ENCODE measurements around the gene TBL3.

Gene TBL3

DNA sequence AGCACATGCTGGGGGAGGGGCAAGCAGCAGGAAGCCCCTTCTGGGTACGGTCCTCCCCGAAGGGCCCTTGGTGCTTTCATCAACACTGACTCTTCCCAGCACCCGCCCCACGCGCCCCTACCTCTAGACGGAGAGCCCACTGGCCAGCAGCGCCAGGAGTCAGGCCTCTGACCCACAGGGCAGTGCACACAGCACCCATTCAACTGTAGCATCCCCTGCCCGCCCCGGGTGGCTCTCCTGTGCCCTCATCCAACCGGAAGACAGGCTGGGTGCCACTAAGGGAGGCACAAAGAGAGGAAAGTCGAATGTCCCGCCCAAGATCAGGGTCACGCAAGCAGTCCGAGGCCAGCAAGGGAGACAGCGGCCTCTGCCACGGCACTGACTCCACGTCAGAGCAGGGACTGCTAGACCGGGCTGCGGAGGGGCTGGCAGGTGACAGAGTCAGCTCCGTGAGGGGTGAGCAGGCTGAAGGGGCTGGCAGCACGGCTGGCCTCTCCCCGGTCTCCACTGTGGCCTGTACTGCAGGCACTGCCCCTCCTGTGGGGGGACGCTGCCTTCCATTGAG lies 38.7 kb upstream of the TBL3 start:
- H3K27ac ChIP-seq (ENCODE audit: low read length): no peak overlapping the region
- no peak overlapping the region for H3K4me2 ChIP-seq (ENCODE audit: insufficient read depth, low read length)
- ATAC-seq (ENCODE audit: insufficient read depth, low read depth): no peak
- peaks cover 12% of the 10 kb centered on the region for H3K4me1 ChIP-seq (ENCODE audit: insufficient read depth, low read length)
- H3K79me2 ChIP-seq (ENCODE audit: insufficient read depth, low read length): no peaks in the 10 kb centered on the region
- no peaks in the 10 kb centered on the region for H3K9me3 ChIP-seq (ENCODE audit: insufficient read depth, low read length, severe bottlenecking)
- H3K9ac ChIP-seq (ENCODE audit: low read depth, low read length): 0 out of 2 replicates have a peak overlapping the region, but pooled peaks have one; percentile 7
- no peak overlapping the region for H2AFZ ChIP-seq (ENCODE audit: low read depth, low read length)
- DNase-seq: no peak
- no peaks in the 10 kb centered on the region for H3K27me3 ChIP-seq (ENCODE audit: insufficient read depth, low read length, poor library complexity)
- peaks cover 4% of the 10 kb centered on the region for H3K36me3 ChIP-seq (ENCODE audit: insufficient read depth, low read length)
- H3K4me3 ChIP-seq (ENCODE audit: low read depth in 1 of 2, low read length in 2 of 2): no peak overlapping the region
- H4K20me1 ChIP-seq (ENCODE audit: insufficient read depth, low read length): no peaks in the 10 kb centered on the region
- TF ChIP-seq, protein P1, sequence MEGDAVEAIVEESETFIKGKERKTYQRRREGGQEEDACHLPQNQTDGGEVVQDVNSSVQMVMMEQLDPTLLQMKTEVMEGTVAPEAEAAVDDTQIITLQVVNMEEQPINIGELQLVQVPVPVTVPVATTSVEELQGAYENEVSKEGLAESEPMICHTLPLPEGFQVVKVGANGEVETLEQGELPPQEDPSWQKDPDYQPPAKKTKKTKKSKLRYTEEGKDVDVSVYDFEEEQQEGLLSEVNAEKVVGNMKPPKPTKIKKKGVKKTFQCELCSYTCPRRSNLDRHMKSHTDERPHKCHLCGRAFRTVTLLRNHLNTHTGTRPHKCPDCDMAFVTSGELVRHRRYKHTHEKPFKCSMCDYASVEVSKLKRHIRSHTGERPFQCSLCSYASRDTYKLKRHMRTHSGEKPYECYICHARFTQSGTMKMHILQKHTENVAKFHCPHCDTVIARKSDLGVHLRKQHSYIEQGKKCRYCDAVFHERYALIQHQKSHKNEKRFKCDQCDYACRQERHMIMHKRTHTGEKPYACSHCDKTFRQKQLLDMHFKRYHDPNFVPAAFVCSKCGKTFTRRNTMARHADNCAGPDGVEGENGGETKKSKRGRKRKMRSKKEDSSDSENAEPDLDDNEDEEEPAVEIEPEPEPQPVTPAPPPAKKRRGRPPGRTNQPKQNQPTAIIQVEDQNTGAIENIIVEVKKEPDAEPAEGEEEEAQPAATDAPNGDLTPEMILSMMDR (IDR thresholded peaks at IDR 0.05; ENCODE audit: borderline replicate concordance, extremely low read depth, low read length, poor library complexity, severe bottlenecking): no peak
- TF ChIP-seq EZH2 (IDR thresholded peaks at IDR 0.05; ENCODE audit: borderline replicate concordance, low read depth, low read length, severe bottlenecking): no peak

DNA sequence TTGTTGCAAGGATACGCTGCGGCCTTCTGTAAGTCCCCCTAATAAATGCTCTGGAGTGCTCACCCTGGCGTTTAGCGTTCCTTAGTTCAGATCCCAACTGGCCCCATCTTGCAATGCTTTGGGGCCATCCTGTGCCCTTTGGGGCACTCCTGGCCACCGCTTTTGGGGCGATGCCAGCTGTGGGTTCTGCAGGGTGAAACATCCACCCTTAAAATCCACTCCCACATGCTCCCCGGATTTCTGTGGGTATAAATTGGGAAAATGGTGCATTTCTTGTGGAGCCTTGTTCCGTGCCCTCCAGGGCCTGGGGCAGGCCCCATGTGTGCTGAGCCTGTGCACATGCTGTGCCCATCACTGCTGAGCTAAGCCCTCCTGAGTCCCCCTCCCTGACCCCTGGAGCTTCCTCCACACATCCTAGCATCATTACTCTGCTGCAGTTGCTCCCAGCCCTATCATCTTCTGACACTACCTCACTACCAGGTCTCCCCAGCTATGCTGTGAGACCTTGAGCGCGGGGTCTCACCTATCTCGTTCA lies 34.8 kb upstream of the TBL3 start:
- H3K9me3 ChIP-seq (ENCODE audit: insufficient read depth, low read length, severe bottlenecking): no peaks in the 10 kb centered on the region
- H3K4me2 ChIP-seq (ENCODE audit: insufficient read depth, low read length): no peak overlapping the region
- no peaks in the 10 kb centered on the region for H3K79me2 ChIP-seq (ENCODE audit: insufficient read depth, low read length)
- TF ChIP-seq, protein P1 (IDR thresholded peaks at IDR 0.05; ENCODE audit: borderline replicate concordance, extremely low read depth, low read length, poor library complexity, severe bottlenecking): no peak
- TF ChIP-seq EZH2 (IDR thresholded peaks at IDR 0.05; ENCODE audit: borderline replicate concordance, low read depth, low read length, severe bottlenecking): no peak
- no peak overlapping the region for H3K4me3 ChIP-seq (ENCODE audit: low read depth in 1 of 2, low read length in 2 of 2)
- ATAC-seq (ENCODE audit: insufficient read depth, low read depth): no peak
- H4K20me1 ChIP-seq (ENCODE audit: insufficient read depth, low read length): no peaks in the 10 kb centered on the region
- H3K4me1 ChIP-seq (ENCODE audit: insufficient read depth, low read length): peaks cover 8% of the 10 kb centered on the region
- no peak overlapping the region for H3K9ac ChIP-seq (ENCODE audit: low read depth, low read length)
- H2AFZ ChIP-seq (ENCODE audit: low read depth, low read length): no peak overlapping the region
- H3K36me3 ChIP-seq (ENCODE audit: insufficient read depth, low read length): peaks cover 28% of the 10 kb centered on the region
- no peaks in the 10 kb centered on the region for H3K27me3 ChIP-seq (ENCODE audit: insufficient read depth, low read length, poor library complexity)
- no peak for DNase-seq
- H3K27ac ChIP-seq (ENCODE audit: low read length): no peak overlapping the region

DNA sequence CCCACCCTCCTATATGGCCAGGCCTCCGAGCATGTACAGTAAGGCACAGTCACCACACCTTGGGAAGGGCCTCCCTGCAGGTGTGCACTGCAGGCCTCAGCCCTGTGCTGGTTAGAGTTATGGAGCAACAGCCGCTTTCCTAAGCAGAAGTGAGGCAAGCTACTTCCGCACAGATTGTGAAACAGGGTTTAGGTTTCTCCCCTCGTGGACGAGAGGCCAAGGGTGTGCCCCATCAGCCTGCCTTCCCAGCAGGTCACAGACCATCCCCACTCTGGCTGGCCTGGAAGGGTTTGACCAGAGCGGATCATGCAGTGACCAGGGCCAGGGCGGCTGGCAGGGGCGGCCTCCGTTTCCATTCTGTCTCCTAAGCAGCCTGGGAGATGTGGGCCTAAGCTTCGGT lies 33.5 kb upstream of the TBL3 start:
- TF ChIP-seq, protein P1 (IDR thresholded peaks at IDR 0.05; ENCODE audit: borderline replicate concordance, extremely low read depth, low read length, poor library complexity, severe bottlenecking): no peak
- no peak for TF ChIP-seq EZH2 (IDR thresholded peaks at IDR 0.05; ENCODE audit: borderline replicate concordance, low read depth, low read length, severe bottlenecking)
- H3K4me2 ChIP-seq (ENCODE audit: insufficient read depth, low read length): no peak overlapping the region
- peaks cover 17% of the 10 kb centered on the region for H3K4me1 ChIP-seq (ENCODE audit: insufficient read depth, low read length)
- no peak overlapping the region for H3K9ac ChIP-seq (ENCODE audit: low read depth, low read length)
- no peaks in the 10 kb centered on the region; the same call in none of the 2 replicates for H3K79me2 ChIP-seq (ENCODE audit: insufficient read depth, low read length)
- no peak for DNase-seq
- peaks cover 28% of the 10 kb centered on the region for H3K36me3 ChIP-seq (ENCODE audit: insufficient read depth, low read length)
- H3K27me3 ChIP-seq (ENCODE audit: insufficient read depth, low read length, poor library complexity): no peaks in the 10 kb centered on the region
- H3K27ac ChIP-seq (ENCODE audit: low read length): no peak overlapping the region
- H4K20me1 ChIP-seq (ENCODE audit: insufficient read depth, low read length): no peaks in the 10 kb centered on the region; the same call in 1 of the 2 replicates
- ATAC-seq (ENCODE audit: insufficient read depth, low read depth): no peak
- no peak overlapping the region for H2AFZ ChIP-seq (ENCODE audit: low read depth, low read length)
- H3K4me3 ChIP-seq (ENCODE audit: low read depth in 1 of 2, low read length in 2 of 2): no peak overlapping the region
- H3K9me3 ChIP-seq (ENCODE audit: insufficient read depth, low read length, severe bottlenecking): no peaks in the 10 kb centered on the region
